ENCODE data around the gene XG. TPM values are rescaled to one million over a fixed set of nuclear protein-coding genes. Genes with fewer than 3 reads are reported as not detected.

XG gene
- total and polyA plus RNA-seq, 2 donors (not counting 1 experiment from before 2014, with no cell fraction given), result 3.6 to 4.1 TPM

GRCh38 chrX:2824886-2825285 is 73.0 kb downstream of the XG start:
- no peak for DNase-seq (ENCODE audit: low read depth in 2 of 2)
- Histone ChIP-seq H2AFZ (ENCODE audit: low read length) (no peak overlapping the region), H3K27ac (ENCODE audit: insufficient read depth, low read length) (no peak overlapping the region), H3K27me3 (ENCODE audit: control insufficient read depth, insufficient read depth, low read length) (no peaks in the 10 kb centered on the region), H3K4me3 (replicated peaks in 1 of 4; ENCODE audit: control extremely low read depth in 1 of 4, insufficient read depth in 1 of 4, low read depth in 3 of 4, low read length in 4 of 4) (no peak overlapping the region), H3K4me2 (ENCODE audit: extremely low read depth, insufficient read depth, low read length) (no peak overlapping the region), H4K20me1 (ENCODE audit: control insufficient read depth, extremely low read depth, insufficient read depth, low read length) (no peaks in the 10 kb centered on the region), H3K9ac (ENCODE audit: insufficient read depth, low read length) (no peak overlapping the region), H3K4me1 (ENCODE audit: control insufficient read depth, extremely low read depth, insufficient read depth, low read length) (no peaks in the 10 kb centered on the region), H3K79me2 (ENCODE audit: control insufficient read depth, insufficient read depth, low read length) (no peaks in the 10 kb centered on the region), H3K36me3 (ENCODE audit: control insufficient read depth, insufficient read depth, low read length) (no peaks in the 10 kb centered on the region), H3K9me3 (ENCODE audit: control insufficient read depth, insufficient read depth, low read depth, low read length) (no peaks in the 10 kb centered on the region)
- TF ChIP-seq EZH2 (IDR thresholded peaks at IDR 0.05; ENCODE audit: low read length, missing control alignments) (no peak), CTCF (conservative IDR thresholded peaks at IDR 0.05 in 1 of 2, IDR thresholded peaks at IDR 0.05 in 1 of 2; ENCODE audit: low read depth in 1 of 2, low read length in 2 of 2) (no peak)

GRCh38 chrX:2828344-2828958 is 76.6 kb downstream of the XG start, which contains the start of gene GYG2:
GYG2 (plus strand) TSS chrX:2828930; CDS start chrX:2830189, 1,259 bp downstream.
- peak; percentile 39 to 58 for DNase-seq (ENCODE audit: low read depth in 2 of 2)
- Histone ChIP-seq H3K4me2 (ENCODE audit: extremely low read depth, insufficient read depth, low read length) (peak within 1 kb of the TSS; percentile 25), H3K4me1 (ENCODE audit: control insufficient read depth, extremely low read depth, insufficient read depth, low read length) (no peaks in the 10 kb centered on the region), H3K27ac (ENCODE audit: insufficient read depth, low read length) (no peak within 1 kb of the TSS), H3K4me3 (replicated peaks in 1 of 4; ENCODE audit: control extremely low read depth in 1 of 4, insufficient read depth in 1 of 4, low read depth in 3 of 4, low read length in 4 of 4) (peak within 1 kb of the TSS in 2 of 4 experiments; percentile 21 to 46), H3K27me3 (ENCODE audit: control insufficient read depth, insufficient read depth, low read length) (no peaks in the 10 kb centered on the region), H3K79me2 (ENCODE audit: control insufficient read depth, insufficient read depth, low read length) (no peaks in the 10 kb centered on the region), H3K9me3 (ENCODE audit: control insufficient read depth, insufficient read depth, low read depth, low read length) (no peaks in the 10 kb centered on the region), H3K36me3 (ENCODE audit: control insufficient read depth, insufficient read depth, low read length) (no peaks in the 10 kb centered on the region), H3K9ac (ENCODE audit: insufficient read depth, low read length) (no peak within 1 kb of the TSS), H4K20me1 (ENCODE audit: control insufficient read depth, extremely low read depth, insufficient read depth, low read length) (no peaks in the 10 kb centered on the region), H2AFZ (ENCODE audit: low read length) (no peak within 1 kb of the TSS)
- TF ChIP-seq CTCF (conservative IDR thresholded peaks at IDR 0.05 in 1 of 2, IDR thresholded peaks at IDR 0.05 in 1 of 2; ENCODE audit: low read depth in 1 of 2, low read length in 2 of 2) (no peak), EZH2 (IDR thresholded peaks at IDR 0.05; ENCODE audit: low read length, missing control alignments) (no peak)

- TF ChIP-seq EZH2 (IDR thresholded peaks at IDR 0.05; ENCODE audit: low read length, missing control alignments) (no peak), CTCF (conservative IDR thresholded peaks at IDR 0.05 in 1 of 2, IDR thresholded peaks at IDR 0.05 in 1 of 2; ENCODE audit: low read depth in 1 of 2, low read length in 2 of 2) (no peak)
- Histone ChIP-seq H3K36me3 (ENCODE audit: control insufficient read depth, insufficient read depth, low read length) (no peaks in the 10 kb centered on the region), H3K4me1 (ENCODE audit: control insufficient read depth, extremely low read depth, insufficient read depth, low read length) (no peaks in the 10 kb centered on the region), H3K4me3 (replicated peaks in 1 of 4; ENCODE audit: control extremely low read depth in 1 of 4, insufficient read depth in 1 of 4, low read depth in 3 of 4, low read length in 4 of 4) (peak overlapping the region in 2 of 4 experiments; percentile 21 to 46), H3K4me2 (ENCODE audit: extremely low read depth, insufficient read depth, low read length) (no peak overlapping the region), H3K79me2 (ENCODE audit: control insufficient read depth, insufficient read depth, low read length) (no peaks in the 10 kb centered on the region), H3K27me3 (ENCODE audit: control insufficient read depth, insufficient read depth, low read length) (no peaks in the 10 kb centered on the region), H4K20me1 (ENCODE audit: control insufficient read depth, extremely low read depth, insufficient read depth, low read length) (no peaks in the 10 kb centered on the region), H3K27ac (ENCODE audit: insufficient read depth, low read length) (no peak overlapping the region), H2AFZ (ENCODE audit: low read length) (no peak overlapping the region), H3K9me3 (ENCODE audit: control insufficient read depth, insufficient read depth, low read depth, low read length) (no peaks in the 10 kb centered on the region), H3K9ac (ENCODE audit: insufficient read depth, low read length) (no peak overlapping the region)
- no peak for DNase-seq (ENCODE audit: low read depth in 2 of 2)
Measured at GRCh38 chrX:2828959-2829411, 77.1 kb downstream of the XG start.

All from fibroblast of lung (primary cell).